Measurements from ENCODE around the gene MREG. TPM values are rescaled to one million over a fixed set of nuclear protein-coding genes. Genes with fewer than 3 reads are reported as not detected.

Gene MREG
- total and polyA plus RNA-seq, 9 of the 15 experiments (the other 6 are each of a cell fraction or from before 2014, with no cell fraction given), result 0.77 to 3.8 (median 2.3) TPM

DNA sequence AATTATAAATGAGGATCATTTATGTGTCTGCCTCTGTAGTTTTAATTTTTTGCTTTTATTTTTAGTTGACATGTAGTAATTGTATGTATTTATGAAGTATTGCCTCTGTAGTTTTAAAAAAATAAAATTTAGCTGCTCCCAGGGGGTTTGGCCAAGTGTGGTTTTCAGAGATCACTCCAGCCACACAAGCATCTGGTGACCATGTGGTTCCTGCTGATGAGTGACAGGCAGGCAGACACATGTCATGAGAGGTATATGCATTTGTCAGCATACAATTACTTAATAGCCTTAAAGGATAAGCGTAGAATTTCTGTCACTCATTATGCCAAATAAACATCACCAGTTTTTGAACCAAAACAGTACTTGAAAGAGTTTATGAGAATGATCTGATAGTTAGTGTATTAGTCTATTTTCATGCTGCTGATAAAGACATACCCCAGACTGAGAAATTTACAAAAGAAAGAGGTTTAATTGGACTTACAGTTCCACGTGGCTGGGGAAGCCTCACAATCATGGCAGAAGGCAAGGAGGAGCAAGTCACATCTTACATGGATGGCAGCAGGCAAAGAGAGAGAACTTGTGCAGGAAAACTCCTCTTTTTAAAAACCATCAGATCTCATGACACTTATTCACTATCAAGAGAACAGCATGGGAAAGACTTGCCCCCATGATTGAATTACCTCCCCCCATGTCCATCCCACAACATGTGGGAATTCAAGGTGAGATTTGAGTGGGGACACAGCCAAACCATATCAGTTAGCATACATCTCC lies 29.6 kb downstream of the MREG start:
- Histone ChIP-seq H4K20me1 (replicated peaks; ENCODE audit: control insufficient read depth, insufficient read depth, low read length) (no peaks in the 10 kb centered on the region), H3K27ac (ENCODE audit: extremely low read depth, low read depth, low read length) (no peak overlapping the region), H3K4me2 (ENCODE audit: insufficient read depth, low read length) (no peak overlapping the region), H3K9ac (ENCODE audit: insufficient read depth in 1 of 2, low read depth in 2 of 2, low read length in 2 of 2) (no peak overlapping the region), H3K79me2 (ENCODE audit: control insufficient read depth, insufficient read depth, low read length) (no peaks in the 10 kb centered on the region), H3K9me3 (replicated peaks; ENCODE audit: control insufficient read depth, insufficient read depth, low read depth, low read length) (no peaks in the 10 kb centered on the region), H3K36me3 (ENCODE audit: control insufficient read depth, insufficient read depth, low read length) (no peaks in the 10 kb centered on the region), H3K4me1 (replicated peaks in 1 of 2; ENCODE audit: control insufficient read depth in 2 of 2, insufficient read depth in 2 of 2, low read length in 2 of 2) (no peaks in the 10 kb centered on the region), H2AFZ (ENCODE audit: low read depth, low read length) (no peak overlapping the region), H3K9me1 (ENCODE audit: control insufficient read depth, insufficient read depth, low read length) (no peaks in the 10 kb centered on the region), H3K4me3 (no peak overlapping the region), H3K27me3 (ENCODE audit: control insufficient read depth in 2 of 2, insufficient read depth in 2 of 2, low read length in 2 of 2) (no peaks in the 10 kb centered on the region)
- TF ChIP-seq NFIC (IDR thresholded peaks at IDR 0.05) (no peak), PKNOX1 (IDR thresholded peaks at IDR 0.05) (peak; percentile 80), MNT (conservative IDR thresholded peaks at IDR 0.05) (0 out of 4 replicates have a peak, but pooled peaks of 1 of the 2 experiments have one; percentile 21), ZNF431 (CRISPR knock-in tag; IDR thresholded peaks at IDR 0.05) (peak; percentile 98), CCAR2 (IDR thresholded peaks at IDR 0.05; ENCODE audit: low read depth, low read length) (no peak), STAT5A (IDR thresholded peaks at IDR 0.05; ENCODE audit: borderline replicate concordance, low read length) (no peak), BACH1 (tag; IDR thresholded peaks at IDR 0.05) (no peak), MEIS2 (IDR thresholded peaks at IDR 0.05; ENCODE audit: partially characterized antibody) (peak; percentile 42)
- FAIRE-seq, result no peak
- intact Hi-C loops (cut with micrococcal nuclease), result no loop called here
- in situ Hi-C loops (cut with MboI), result no loop called here
- no peak for ATAC-seq
- POLR2A ChIA-PET, result no interaction called here
- BruUV-seq (replicated peaks), result no TSS peak
- 35% methylated on average over 2 of the region's 2 CpGs for WGBS (ENCODE audit: insufficient coverage, low coverage, missing lambda C conversion rate)
- DNase-seq (ENCODE audit: extremely low read depth in 1 of 4, low spot score in 3 of 4), result no peak
- CTCF ChIA-PET (ENCODE audit: low intra/inter-chr PET ratio), result no interaction called here

All from K562 (cell line).